ENCODE results near the gene PPP6R3.

DNA sequence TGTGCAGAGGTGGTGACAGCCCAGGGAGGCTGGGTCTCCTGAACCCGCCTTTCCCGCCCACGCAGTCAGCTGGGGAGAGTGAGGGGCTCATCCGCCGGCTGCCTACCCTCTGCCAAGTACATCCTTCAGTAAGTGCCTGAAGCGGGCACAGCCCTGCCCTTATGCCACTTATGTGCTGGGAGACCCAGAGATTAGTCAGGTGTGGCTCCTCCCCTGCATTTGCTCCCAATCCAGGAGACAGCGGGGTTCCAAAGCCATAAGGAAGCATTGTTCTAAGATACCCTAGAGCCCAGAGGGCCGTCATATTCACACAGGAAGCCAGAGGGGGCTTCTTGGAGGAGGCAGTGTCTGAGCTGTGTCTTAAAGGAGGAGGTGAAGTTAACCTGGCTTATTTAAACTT is 5.8 kb upstream of the PPP6R3 start:
- TF ChIP-seq EP300 (conservative IDR thresholded peaks at IDR 0.05; ENCODE audit: poor library complexity, severe bottlenecking) (no peak), POLR2AphosphoS5 (IDR thresholded peaks at IDR 0.05) (no peak), MXI1 (conservative IDR thresholded peaks at IDR 0.05; ENCODE audit: poor library complexity, severe bottlenecking) (no peak), TAF1 (IDR thresholded peaks at IDR 0.05; ENCODE audit: low read depth) (no peak)
- TF ChIP-seq, protein P1, sequence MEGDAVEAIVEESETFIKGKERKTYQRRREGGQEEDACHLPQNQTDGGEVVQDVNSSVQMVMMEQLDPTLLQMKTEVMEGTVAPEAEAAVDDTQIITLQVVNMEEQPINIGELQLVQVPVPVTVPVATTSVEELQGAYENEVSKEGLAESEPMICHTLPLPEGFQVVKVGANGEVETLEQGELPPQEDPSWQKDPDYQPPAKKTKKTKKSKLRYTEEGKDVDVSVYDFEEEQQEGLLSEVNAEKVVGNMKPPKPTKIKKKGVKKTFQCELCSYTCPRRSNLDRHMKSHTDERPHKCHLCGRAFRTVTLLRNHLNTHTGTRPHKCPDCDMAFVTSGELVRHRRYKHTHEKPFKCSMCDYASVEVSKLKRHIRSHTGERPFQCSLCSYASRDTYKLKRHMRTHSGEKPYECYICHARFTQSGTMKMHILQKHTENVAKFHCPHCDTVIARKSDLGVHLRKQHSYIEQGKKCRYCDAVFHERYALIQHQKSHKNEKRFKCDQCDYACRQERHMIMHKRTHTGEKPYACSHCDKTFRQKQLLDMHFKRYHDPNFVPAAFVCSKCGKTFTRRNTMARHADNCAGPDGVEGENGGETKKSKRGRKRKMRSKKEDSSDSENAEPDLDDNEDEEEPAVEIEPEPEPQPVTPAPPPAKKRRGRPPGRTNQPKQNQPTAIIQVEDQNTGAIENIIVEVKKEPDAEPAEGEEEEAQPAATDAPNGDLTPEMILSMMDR (IDR thresholded peaks at IDR 0.05; ENCODE audit: poor library complexity, severe bottlenecking): no peak

Data from neural cell (in vitro differentiated cells).